Suppressor macrophage treated with lipopolysaccharide for 1 hour (primary cell): ENCODE data around the gene RHD.
"Not testable (repeated sequence)": the region's sequence is repeated elsewhere in the genome, so short reads cannot be mapped to it uniquely, and the experiment has no call there.

Source experiments
- DNase-seq, 3 donors: peaks; one replicate each; pipeline ENCODE4 v3.0.0-alpha.2; 2020 to 2022

The RHD gene

GRCh38 chr1:25309085-25309484 is 36.8 kb downstream of the RHD start:
- peak; percentile 75 to 98 (median 85) for DNase-seq

- DNase-seq: peak in 2 of 3 donors; percentile 5 to 36
These were observed 37.2 kb downstream of the RHD start for GRCh38 chr1:25309486-25309885.

DNA sequence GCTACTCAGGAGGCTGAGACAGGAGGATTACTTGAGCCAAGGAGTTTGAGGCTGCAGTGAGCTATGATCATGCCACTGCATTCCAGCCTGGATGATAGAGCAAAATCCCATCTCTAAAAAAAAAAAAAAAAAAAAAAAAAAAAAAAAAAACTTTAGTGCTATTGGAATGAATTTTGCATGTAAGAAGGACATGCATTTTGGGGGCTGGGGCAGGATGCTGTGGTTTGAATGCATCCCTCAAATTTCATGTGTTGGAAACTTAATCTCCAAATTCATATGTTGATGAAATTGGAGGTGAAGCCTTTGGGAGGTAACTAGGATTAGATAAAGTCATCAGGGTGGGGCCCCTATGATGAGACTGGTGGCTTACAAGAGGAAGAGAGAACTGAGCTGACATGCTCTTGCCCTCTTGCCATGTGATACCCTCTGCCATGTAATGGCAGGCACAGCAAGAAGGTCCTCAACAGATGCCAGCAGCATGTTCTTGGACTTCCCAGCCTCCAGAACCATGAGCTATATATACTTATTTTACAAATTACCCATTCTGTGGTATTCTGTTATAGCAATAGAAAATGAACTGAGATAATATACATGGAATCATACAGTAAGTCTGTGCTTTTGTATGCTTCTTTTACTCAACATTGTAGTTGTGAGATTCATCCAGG is 40.6 kb downstream of the RHD start:
- DNase-seq: not testable (repeated sequence)

GRCh38 chr1:25320314-25320938 is 48.1 kb downstream of the RHD start:
- not testable (repeated sequence) for DNase-seq

DNA sequence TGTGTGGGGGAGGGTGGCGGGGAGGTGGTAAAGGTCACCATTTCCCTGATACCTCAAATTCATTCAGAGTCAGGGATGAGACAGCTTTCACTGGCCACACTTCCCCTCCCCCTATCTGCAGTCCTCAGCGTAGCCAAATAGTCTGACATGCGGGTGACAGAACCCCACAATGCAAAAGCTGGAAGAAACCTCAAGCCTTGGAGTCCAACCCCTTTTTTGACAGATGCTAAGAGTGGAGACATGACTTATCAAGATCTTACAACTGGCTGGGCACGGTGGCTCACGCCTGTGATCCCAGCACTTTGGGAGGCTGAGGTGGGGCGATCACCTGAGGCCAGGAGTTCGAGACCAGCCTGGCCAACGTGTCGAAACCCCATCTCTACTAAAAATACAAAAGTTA is 49.8 kb downstream of the RHD start:
- DNase-seq: not testable (repeated sequence)

DNA sequence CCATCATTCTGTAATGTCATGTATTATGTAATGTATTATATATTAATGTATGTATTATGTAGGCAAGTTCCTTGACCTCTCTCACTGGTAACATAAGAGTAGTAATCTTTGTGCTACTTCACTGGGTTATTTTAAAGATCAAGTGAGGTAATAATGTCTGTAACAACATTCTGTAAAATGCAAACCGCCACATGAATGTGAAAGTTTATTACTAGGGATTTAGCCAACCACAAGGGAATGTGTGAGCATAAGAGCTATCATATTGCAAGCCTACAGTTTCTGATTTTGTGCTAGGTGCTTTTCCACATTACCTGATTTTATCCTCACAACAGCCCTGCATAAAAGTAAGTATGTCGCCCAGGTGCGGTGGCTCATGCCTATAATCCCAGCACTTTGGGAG is 52.1 kb downstream of the RHD start:
- not testable (repeated sequence) for DNase-seq

GRCh38 chr1:25327864-25328790 is 55.8 kb downstream of the RHD start:
- DNase-seq: not testable (repeated sequence)

- DNase-seq: not testable (repeated sequence)
These were observed 56.5 kb downstream of the RHD start for GRCh38 chr1:25328791-25329185.

- DNase-seq: not testable (repeated sequence)
These were observed 57.0 kb downstream of the RHD start for GRCh38 chr1:25329336-25329735.

DNA sequence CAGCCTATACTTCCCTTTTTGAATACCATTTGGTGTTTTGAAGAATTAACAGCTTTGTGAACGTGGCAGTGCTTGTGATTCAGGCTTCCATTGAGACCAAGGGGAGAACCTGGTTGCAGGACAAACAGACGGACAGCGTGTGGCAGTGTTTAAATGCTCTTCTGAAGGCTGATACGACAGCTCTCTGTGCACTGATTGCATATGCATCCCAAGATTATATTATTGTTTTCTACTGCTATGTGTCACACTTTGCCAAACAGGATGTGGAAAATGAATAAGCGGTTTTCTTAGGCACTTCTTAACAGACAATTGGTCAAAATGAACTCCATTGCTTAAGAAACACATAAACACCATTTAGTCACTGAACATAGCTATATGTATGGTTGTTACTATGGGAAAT is 57.6 kb downstream of the RHD start:
- DNase-seq: peak in 2 of 3 donors; percentile 50 to 76

- not testable (repeated sequence) for DNase-seq
These were observed 64.6 kb downstream of the RHD start for GRCh38 chr1:25336922-25337354.

DNA sequence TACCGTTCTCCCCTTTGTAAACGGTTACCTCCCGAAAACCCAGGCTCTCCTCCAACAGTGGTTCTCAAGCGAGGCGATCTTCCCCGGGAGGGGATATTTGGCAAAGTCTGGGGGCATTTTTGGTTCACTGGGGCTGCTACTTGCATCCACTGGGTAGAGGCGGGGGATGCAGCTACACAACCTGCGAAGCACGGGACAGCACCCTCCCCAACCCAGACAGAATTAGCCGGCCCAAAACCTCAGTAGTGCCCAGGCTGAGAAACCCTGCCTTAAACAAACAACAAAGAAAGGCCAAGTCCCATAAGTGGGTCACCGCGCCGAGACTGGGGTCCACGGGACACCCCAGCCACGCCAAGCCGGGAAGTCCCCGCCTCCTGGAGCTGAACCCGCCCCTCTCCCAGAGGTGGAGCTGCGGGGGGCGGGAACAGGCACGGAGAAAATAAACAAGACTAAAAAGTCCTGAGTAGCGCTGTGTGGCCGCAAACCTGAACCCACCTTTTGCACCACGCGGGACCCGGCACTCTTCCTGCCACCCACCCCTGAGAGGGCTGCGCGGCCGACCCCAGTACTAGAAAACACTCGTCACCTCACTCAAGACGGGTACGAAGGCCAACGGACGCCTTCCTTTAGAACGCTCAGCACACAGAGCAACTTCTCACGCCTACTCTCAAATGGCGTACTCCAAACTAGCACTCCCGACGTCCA is 65.3 kb downstream of the RHD start:
- peak in 1 of 3 donors; percentile 20 for DNase-seq

DNA sequence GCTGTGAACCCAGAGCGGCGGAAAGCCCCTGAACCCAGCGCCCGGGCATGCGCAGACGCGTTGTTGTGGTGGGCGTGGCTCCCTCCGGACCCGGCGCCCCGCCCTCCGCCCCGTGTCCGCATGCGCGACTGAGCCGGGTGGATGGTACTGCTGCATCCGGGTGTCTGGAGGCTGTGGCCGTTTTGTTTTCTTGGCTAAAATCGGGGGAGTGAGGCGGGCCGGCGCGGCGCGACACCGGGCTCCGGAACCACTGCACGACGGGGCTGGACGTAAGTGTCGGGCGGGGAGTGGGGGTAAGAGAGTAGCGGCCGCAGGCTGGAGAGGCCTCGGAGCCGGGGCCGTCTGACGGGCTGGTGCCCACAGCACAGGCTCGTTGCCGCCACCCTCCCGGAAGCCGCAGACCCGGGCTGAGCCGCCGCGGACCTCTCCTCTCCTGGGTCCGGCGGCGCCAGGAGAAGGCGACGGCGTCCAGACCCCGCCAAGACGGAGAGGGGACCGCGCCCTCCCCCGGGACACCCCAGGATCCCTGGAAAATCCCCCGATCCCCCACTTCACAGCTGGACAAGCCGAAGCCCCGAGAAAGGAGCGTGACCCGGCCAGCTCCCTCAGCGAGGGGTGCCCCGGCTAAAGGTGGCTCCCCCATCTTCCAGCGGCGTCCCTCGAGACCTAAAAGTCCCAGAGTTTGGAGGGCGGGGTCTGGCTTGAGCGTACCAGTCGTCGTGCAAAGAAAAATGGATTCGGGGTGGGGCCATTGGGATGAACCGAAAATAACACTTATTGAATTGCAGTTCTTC is 66.1 kb downstream of the RHD start, which contains the start of gene TMEM50A:
TSS of gene TMEM50A (plus strand) at position 147 of the 794 bp plus-strand sequence. CDS start 2,153 bp downstream, outside the sequence.
- DNase-seq: peak; percentile 88 to 93 (median 92)

DNA sequence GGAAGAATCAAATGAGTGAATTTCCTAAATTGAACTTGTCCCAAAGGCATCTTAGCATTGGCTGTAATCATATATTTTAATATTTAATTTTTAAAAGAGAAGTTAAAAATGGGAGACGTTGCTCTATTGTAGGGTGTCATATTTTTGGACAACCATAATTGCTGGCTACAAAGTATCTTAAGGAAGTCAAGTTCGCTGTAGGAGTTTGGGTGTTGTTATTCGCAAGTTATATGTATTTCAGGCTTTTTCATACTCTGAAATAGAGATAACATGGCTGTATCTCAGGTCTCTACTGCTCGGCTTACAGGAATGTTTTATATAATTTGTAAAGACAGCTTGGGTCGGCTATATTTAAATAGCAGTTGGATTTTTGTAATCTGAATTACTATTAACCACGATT is 66.7 kb downstream of the RHD start:
- no peak for DNase-seq

GRCh38 chr1:25341746-25342145 is 69.4 kb downstream of the RHD start:
- no peak for DNase-seq

GRCh38 chr1:25342846-25343245 is 70.5 kb downstream of the RHD start:
- no peak for DNase-seq

DNA sequence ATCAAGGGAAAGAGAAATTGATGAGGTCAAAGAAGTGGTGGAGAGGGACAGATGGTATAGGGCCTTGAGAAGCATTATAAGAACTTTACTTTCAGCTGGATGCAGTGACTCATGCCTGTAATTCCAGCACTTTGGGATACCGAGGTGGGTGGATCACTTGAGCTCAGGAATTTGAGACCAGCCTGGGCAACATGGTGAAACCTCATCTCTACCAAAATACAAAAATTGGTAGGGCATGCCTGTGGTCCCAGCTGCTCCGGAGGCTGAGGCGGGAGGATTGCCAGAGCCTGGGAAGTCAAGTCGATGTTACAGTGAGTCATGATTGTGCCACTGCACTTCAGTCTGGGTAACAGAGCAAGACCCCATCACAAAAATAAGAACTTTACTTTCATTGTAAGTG is 71.6 kb downstream of the RHD start:
- no peak for DNase-seq

- DNase-seq: no peak
These were observed 75.2 kb downstream of the RHD start for GRCh38 chr1:25347556-25347955.

GRCh38 chr1:25349606-25350005 is 77.3 kb downstream of the RHD start:
- DNase-seq: no peak

DNA sequence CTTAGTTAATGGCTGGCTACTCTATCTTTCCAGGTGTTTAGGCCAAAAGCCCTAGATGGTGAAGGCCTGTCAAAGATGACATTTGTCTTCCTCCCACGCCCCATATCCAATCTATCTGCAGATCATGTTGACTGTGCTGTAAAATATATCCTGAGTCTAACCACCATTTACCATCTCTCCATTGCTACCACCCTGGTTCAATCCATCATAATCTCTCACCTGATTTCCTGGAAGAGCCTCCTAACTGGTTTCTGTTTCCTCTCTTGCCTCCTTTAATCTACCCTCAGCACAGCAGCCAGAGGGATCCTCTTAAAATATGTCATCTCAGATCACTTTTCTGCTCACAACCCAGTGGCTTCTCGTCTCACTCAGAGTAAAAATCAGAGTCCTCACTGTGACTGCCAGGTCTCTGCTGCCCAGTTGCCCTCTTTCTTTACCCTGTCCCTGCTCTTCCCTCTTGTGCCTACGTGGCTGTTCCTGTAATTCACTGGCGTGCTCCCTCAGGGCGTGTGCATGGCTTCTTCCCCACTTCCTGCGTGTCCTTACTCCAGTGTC is 83.6 kb downstream of the RHD start:
- no peak for DNase-seq

DNA sequence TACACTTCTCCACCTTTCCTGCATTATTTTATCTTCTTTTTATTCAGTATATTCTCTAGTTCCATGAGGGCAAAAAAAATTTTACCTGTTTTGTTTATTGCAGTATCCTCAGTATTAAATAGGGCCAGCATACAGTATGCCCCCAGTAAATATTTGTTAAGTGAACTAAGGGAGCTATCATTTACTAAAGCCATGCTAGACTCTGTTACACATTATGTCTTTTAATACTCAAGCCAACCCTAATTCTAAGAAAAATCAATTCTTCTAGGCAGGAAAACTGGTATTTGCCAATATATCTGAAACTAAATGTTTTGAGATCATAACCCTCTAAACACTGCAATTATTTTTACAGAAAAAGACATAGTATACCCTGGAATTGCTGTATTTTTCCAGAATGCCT is 84.1 kb downstream of the RHD start:
- no peak for DNase-seq
